Cardiac fibroblast (primary cell): ENCODE results near the gene TSPOAP1.
A peak's percentile ranks its signal among the peaks of the same experiment; 100 is the strongest.

Experiments
- DNase-seq, 2 donors: peaks; one replicate each; pipeline versions ENCODE4 v3.0.0 to v3.0.0-alpha.2; 2010; ENCODE audit warnings: low read depth in 2 of 2
- H3K4me3 ChIP-seq, 2 donors: replicated peaks in 1 of 2; 1 replicate in 1 of 2; 2 replicates in 1 of 2; pipeline ENCODE4 v1.5.1; 2011; ENCODE audit warnings: low read depth in 2 of 2, low read length in 2 of 2, mild to moderate bottlenecking in 2 of 2, moderate library complexity in 1 of 2
- TF ChIP-seq, protein P1 (sequence below): IDR thresholded peaks from one replicate; pipeline ENCODE4 v1.5.1; 2011; ENCODE audit warnings: low read depth, mild to moderate bottlenecking, low read length, inconsistent platforms

Gene TSPOAP1

DNA sequence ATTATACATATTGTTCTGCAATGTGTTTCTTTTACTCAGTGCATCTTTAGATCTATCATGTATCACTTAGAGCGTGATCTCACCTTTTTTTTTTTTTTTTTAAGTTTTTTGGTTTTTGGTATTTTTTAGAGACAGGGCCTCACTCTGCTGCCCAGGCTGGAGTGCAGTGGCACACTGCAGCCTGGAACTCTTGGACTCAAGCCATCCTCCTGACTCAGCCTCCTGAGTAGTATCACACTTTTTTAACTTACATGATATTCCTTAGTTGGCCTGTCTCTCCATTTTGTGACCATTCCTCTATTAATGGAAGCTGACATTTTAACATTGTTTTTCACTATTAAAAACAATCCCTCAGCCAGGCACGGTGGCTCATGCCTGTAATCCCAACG is 43.2 kb downstream of the TSPOAP1 start:
- TF ChIP-seq, protein P1, sequence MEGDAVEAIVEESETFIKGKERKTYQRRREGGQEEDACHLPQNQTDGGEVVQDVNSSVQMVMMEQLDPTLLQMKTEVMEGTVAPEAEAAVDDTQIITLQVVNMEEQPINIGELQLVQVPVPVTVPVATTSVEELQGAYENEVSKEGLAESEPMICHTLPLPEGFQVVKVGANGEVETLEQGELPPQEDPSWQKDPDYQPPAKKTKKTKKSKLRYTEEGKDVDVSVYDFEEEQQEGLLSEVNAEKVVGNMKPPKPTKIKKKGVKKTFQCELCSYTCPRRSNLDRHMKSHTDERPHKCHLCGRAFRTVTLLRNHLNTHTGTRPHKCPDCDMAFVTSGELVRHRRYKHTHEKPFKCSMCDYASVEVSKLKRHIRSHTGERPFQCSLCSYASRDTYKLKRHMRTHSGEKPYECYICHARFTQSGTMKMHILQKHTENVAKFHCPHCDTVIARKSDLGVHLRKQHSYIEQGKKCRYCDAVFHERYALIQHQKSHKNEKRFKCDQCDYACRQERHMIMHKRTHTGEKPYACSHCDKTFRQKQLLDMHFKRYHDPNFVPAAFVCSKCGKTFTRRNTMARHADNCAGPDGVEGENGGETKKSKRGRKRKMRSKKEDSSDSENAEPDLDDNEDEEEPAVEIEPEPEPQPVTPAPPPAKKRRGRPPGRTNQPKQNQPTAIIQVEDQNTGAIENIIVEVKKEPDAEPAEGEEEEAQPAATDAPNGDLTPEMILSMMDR = no peak
- no peak overlapping the region for H3K4me3 ChIP-seq
- peak; percentile 18 to 21 for DNase-seq

DNA sequence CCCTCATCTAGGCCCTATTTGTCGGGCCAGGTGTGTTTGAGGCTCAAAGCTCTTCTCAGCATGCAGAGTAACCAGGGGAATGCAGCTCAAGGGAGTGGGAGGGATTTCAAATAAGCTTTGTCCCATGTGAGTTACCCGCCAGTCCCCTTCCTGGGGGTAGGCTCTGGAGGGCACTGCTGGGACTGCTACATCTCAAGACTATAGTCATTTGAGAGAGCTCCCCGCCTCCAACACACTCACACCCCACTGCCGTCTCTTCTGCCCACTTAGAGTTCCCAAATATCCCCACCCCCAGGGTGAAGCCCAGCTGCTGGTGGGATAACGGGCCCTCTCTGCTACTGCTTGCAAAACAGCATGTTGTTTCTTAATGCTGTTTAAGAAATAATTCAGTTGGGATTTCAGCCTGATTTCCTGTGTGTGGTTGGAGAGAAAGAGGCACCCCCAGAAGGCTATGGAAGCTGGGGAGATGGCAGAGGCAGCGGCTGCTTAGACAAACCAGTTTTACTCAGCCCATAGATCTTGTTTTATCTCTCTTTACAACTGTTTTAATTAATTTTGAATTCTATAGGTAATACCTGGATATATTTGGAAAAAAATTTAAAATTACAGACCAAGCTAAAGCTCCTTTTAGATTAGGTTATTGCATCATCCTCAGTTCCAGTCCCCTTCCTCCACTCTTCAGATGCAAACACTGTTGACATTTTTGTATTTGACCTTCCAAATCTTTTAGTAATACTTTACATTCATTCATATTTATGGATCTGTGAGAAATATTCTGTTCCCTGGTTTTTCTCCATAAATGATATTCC is 43.8 kb downstream of the TSPOAP1 start:
- no peak overlapping the region for H3K4me3 ChIP-seq
- TF ChIP-seq, protein P1 = no peak
- DNase-seq = no peak

DNA sequence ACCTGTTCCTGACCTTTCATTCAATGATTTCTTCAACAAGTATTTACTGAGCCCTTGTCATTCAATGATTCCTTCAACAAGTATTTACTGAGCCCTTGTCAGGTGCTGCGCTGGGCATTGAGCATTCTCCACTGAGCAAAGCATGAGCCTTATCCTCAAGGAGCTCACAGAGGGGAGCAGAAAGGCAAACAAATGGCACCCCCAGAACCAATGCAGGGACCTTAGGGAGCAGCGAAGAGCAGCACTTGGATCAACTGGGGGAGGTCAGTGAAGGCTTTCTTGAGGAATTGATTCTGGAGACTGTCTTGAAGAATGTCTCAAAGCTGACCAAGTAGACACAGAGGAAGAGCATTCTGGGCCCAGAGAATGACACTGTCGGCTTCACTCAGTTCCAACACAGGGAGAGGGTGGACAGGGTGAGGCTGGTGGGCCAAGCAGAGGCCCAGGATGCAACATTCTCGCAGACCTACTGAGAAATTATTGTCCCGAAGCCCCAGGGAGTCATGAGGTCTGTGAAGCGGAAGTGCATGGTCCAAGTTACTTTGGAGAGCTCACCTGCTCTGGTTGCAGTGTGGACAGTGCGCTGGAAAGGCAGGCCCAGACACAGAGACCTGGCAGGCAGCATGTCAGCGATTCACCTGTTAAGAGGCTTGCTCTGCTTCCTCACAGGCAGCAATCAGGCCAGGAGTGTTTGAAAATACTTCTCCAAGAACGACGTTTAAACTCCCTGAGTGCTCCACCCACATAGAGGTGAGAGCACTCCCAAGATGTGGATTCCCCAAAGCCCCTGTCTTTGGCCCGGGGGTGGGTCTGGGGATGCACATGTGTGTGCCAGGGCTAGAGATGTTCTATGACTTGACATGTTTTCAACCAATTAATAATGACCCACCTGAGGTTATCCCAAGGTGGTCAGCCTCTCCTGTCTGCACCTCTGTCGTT is 44.7 kb downstream of the TSPOAP1 start:
- TF ChIP-seq, protein P1 = no peak
- H3K4me3 ChIP-seq = no peak overlapping the region

DNA sequence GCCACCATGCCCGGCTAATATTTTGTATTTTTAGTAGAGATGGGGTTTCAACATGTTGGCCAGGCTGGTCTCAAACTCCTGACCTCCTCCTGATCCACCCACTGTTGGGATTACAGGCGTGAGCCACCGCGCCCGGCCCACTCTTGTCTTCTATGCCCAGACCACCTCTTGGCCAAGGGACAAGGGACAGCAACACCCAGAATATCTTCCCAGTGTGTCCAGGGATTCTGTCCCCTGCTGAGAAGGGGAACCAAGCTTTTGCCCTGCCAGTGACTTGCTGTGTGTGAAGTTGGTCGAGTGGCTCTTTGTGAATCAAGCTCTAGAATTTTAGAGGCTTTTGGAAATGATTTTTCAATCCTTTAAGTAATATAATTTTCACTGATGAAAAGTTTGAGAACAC is 46.2 kb downstream of the TSPOAP1 start:
- no peak overlapping the region for H3K4me3 ChIP-seq
- TF ChIP-seq, protein P1 = no peak
- no peak for DNase-seq

More for the DNA sequence above, 44.7 kb downstream of the TSPOAP1 start:
- DNase-seq = no peak

DNA sequence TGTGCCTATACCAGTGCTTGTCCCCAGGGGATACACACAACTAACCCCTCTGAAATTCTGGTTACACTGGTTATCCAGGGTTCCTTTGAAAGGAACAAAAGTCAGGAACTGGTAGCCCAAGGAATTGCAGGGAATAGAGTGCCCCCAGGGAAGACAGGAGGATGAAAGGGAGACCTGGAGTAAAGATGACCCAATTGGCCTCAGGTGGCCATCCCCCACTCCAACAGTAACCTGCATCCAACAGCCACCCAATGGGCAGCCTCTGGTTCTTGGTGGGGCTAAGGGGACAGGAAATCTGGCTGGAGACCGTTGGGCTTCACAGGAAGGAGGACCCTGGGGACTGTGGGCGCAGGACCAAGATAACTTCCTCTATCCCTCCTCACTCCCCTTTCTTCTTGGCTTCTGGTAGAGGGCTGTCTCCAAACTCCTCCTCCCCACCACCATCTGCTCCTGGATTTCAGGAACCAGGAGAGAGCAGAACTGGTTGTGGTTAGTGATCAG is 47.0 kb downstream of the TSPOAP1 start:
- no peak for DNase-seq
- TF ChIP-seq, protein P1 = no peak
- H3K4me3 ChIP-seq = no peak overlapping the region

DNA sequence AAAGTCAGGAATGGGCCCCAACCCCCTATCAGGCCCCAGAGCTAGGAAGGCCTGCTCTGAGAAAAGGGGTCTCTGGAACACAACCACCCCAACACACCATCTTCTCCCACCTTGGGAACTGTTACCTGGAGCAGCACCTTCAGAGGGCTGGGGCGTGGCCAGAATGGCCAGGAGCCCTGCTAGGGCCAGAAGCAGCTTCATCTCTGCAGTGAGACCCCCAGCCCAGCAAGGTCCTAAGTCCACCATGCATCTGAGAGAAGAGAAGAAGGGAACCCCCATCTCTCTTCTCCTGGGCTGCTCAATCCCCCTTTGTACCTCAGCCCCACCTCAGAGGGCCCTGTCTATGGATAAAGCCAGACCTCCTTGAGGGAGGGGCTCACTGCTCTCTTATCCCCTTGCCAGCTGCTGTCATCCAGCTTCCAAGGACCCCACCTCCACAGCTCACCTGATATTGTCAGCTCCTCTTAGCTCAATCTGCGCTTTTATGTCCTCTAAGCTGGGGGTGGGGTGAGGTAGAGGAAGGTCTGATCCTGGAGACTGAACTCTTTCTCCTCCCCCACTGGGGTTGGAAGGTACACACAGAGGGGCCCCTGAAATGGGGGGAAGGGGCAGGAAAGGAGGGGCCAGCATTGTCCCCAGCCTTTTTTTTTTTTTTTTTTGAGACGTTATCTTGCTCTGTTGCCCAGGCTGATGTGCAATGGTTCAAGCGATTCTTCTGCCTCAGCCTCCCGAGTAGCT is 47.9 kb downstream of the TSPOAP1 start, which contains the start of gene MPO:
MPO (minus strand) TSS at position 456 of the 738 bp plus-strand sequence; CDS start at position 279, 177 bp downstream.
- no peak within 1 kb of the TSS for H3K4me3 ChIP-seq
- DNase-seq = no peak
- TF ChIP-seq, protein P1 = no peak
